GM23248 (cell line): ENCODE measurements around the gene KLK1. TPM values are rescaled to one million over a fixed set of nuclear protein-coding genes. Genes with fewer than 3 reads are reported as not detected.

Source experiments
- DNase-seq: peaks from one replicate; pipeline ENCODE4 v3.0.0-alpha.2; 2015
- H2AFZ ChIP-seq: fragments of 200-600 bp; sonication (generic); 2 replicates; pipeline ENCODE4 v1.6.1; 2016; ENCODE audit warnings: antibody characterized with exemption
- H3F3A ChIP-seq: fragments of 200-600 bp; sonication (generic); 2 replicates; pipeline ENCODE4 v1.6.1; 2016; ENCODE audit warnings: mild to moderate bottlenecking, antibody characterized with exemption, mixed run types; ENCODE audit not compliant: insufficient read depth
- H3K27ac ChIP-seq: fragments of 200-600 bp; sonication (generic); 2 replicates; pipeline ENCODE4 v1.5.1; 2016; ENCODE audit warnings: mild to moderate bottlenecking
- H3K27me3 ChIP-seq: fragments of 200-600 bp; sonication (generic); replicated peaks from 2 replicates; pipeline ENCODE4 v1.6.1; 2016; ENCODE audit warnings: mild to moderate bottlenecking; ENCODE audit not compliant: insufficient read depth
- H3K36me3 ChIP-seq: fragments of 200-600 bp; sonication (generic); 2 replicates; pipeline ENCODE4 v1.6.1; 2016; ENCODE audit warnings: low read depth, mild to moderate bottlenecking
- H3K4me1 ChIP-seq: fragments of 200-600 bp; sonication (generic); 2 replicates; pipeline ENCODE4 v1.6.1; 2016; ENCODE audit warnings: mild to moderate bottlenecking; ENCODE audit not compliant: insufficient read depth
- H3K4me2 ChIP-seq: fragments of 200-600 bp; sonication (generic); one replicate; pipeline ENCODE4 v1.6.1; 2016; ENCODE audit warnings: mild to moderate bottlenecking; ENCODE audit not compliant: unreplicated experiment
- H3K4me3 ChIP-seq: fragments of 200-600 bp; sonication (generic); 2 replicates; pipeline ENCODE4 v1.5.1; 2016; ENCODE audit warnings: mild to moderate bottlenecking
- H3K79me2 ChIP-seq: fragments of 200-600 bp; sonication (generic); 2 replicates; pipeline ENCODE4 v1.6.1; 2016; ENCODE audit warnings: mild to moderate bottlenecking; ENCODE audit not compliant: insufficient read depth
- H3K9ac ChIP-seq: fragments of 200-600 bp; sonication (generic); 2 replicates; pipeline ENCODE4 v1.6.1; 2016; ENCODE audit warnings: mild to moderate bottlenecking
- H3K9me2 ChIP-seq: fragments of 200-600 bp; sonication (generic); 2 replicates; pipeline ENCODE4 v1.6.1; 2016; ENCODE audit warnings: mixed run types, mild to moderate bottlenecking, moderate library complexity; ENCODE audit not compliant: insufficient read depth
- H3K9me3 ChIP-seq: fragments of 200-600 bp; sonication (generic); one replicate; pipeline ENCODE4 v1.6.1; 2017; ENCODE audit warnings: low read depth
- H4K20me1 ChIP-seq: fragments of 200-600 bp; sonication (generic); 2 replicates; pipeline ENCODE4 v1.6.0; 2016; ENCODE audit not compliant: insufficient read depth
- EZH2 ChIP-seq: fragments of 200-600 bp; sonication (generic); IDR thresholded peaks from 2 replicates; pipeline ENCODE4 v1.6.1; 2018; ENCODE audit warnings: antibody characterized with exemption, mild to moderate bottlenecking; ENCODE audit not compliant: insufficient read depth, poor library complexity, severe bottlenecking
- EZH2phosphoT487 ChIP-seq: fragments of 200-600 bp; sonication (generic); IDR thresholded peaks from 2 replicates; pipeline ENCODE4 v1.6.1; 2018; ENCODE audit warnings: antibody characterized with exemption, moderate library complexity, mild to moderate bottlenecking, low read depth; ENCODE audit not compliant: insufficient read depth
- WGBS, 2 experiments: methylation state at CpG; one replicate each; pipeline ENCODE4 v1.1.6; 2015 to 2017; ENCODE audit warnings: low lambda C conversion rate in 2 of 2, low coverage in 1 of 2; ENCODE audit errors: missing lambda C conversion rate in 2 of 2; 5-methylcytosine and 5-hydroxymethylcytosine counted together
- in situ Hi-C: fragments of 300-500 bp; cut with MboI; formaldehyde crosslinking; loops from 2 replicates; pipeline ENCODE4 v1.15.0; 2020
- polyA plus RNA-seq: library from polyadenylated mRNA; unstranded; fragments of >200 nt; fragmentation: Nextera tagmentation; extraction: Ambion mirVana; gene quantifications from 2 replicates; pipeline ENCODE4 v1.2.1, GENCODE V29; 2016
- total RNA-seq: library from RNA; depleted of rRNA; stranded (reverse); fragments of >200 nt; shearing (Covaris generic); gene quantifications from 2 replicates; pipeline ENCODE4 v1.2.3, GENCODE V29; 2014

The KLK1 gene
- total and polyA plus RNA-seq, 2 experiments from 2014 or later: not detected

- H3F3A ChIP-seq: no peaks in the 10 kb centered on the region
- TF ChIP-seq EZH2phosphoT487: no peak
- TF ChIP-seq EZH2: no peak
- DNase-seq: no peak
- no peak overlapping the region for H2AFZ ChIP-seq
- no peaks in the 10 kb centered on the region for H3K79me2 ChIP-seq
- H4K20me1 ChIP-seq: no peaks in the 10 kb centered on the region
- no peaks in the 10 kb centered on the region for H3K36me3 ChIP-seq
- H3K27ac ChIP-seq: no peak overlapping the region
- peaks cover 55% of the 10 kb centered on the region for H3K27me3 ChIP-seq
- no peak overlapping the region for H3K9ac ChIP-seq
- H3K9me2 ChIP-seq: no peaks in the 10 kb centered on the region
- H3K4me3 ChIP-seq: no peak overlapping the region
- in situ Hi-C loops: loop anchor here (10.0 to 25.0 kb wide), 2 partner anchors 235 to 417 kb away; partner anchors contain the start of gene NAPSA
- H3K4me1 ChIP-seq: no peaks in the 10 kb centered on the region
- no peaks in the 10 kb centered on the region for H3K9me3 ChIP-seq
- no peak overlapping the region for H3K4me2 ChIP-seq
- WGBS, 2 experiments: 23 to 39% methylated on average over 23 to 25 of the region's 25 CpGs
These were observed 43.8 kb downstream of the KLK1 start for GRCh38 chr19:50779504-50780457.

DNA sequence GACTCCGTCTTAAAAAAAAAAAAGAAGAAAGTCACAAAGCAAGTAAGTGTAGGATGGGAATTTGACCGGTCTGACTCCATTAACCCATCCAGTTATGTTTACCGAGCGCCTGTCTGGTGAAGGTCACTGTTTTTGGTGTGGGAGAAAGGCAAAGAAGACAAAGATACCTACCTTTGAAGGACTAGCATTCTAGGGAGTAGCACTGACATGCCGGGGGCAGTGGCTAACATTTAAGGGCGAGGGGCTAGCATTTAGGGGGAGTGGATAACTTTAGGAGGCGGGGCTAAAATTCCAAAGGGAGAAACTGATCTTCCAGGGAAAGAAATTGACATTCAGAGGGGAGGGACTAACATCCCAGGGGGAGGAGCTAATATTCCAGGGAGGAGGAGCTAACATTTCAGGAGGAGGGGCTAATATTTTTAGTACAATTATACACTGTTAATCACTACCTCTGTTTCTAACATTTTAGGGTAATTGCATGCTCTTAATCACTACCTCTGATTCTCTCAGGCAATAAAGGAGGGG lies 44.6 kb downstream of the KLK1 start:
- no peak overlapping the region for H3K4me2 ChIP-seq
- whole genome bisulfite sequencing, 2 experiments: 58 to 60% methylated on average over 7 of the region's 7 CpGs
- no peaks in the 10 kb centered on the region for H3F3A ChIP-seq
- no peaks in the 10 kb centered on the region for H3K79me2 ChIP-seq
- H4K20me1 ChIP-seq: no peaks in the 10 kb centered on the region
- no peaks in the 10 kb centered on the region for H3K9me3 ChIP-seq
- no peak for TF ChIP-seq EZH2phosphoT487
- H3K27me3 ChIP-seq: peaks cover 57% of the 10 kb centered on the region
- H3K9me2 ChIP-seq: no peaks in the 10 kb centered on the region
- no peaks in the 10 kb centered on the region for H3K4me1 ChIP-seq
- no peak for DNase-seq
- H3K36me3 ChIP-seq: no peaks in the 10 kb centered on the region
- no peak overlapping the region for H3K27ac ChIP-seq
- no peak overlapping the region for H3K9ac ChIP-seq
- no peak overlapping the region for H2AFZ ChIP-seq
- in situ Hi-C loops: loop anchor here (25.0 kb wide), 1 partner anchor 417 kb away; the partner anchor contains the start of gene NAPSA
- no peak overlapping the region for H3K4me3 ChIP-seq

DNA sequence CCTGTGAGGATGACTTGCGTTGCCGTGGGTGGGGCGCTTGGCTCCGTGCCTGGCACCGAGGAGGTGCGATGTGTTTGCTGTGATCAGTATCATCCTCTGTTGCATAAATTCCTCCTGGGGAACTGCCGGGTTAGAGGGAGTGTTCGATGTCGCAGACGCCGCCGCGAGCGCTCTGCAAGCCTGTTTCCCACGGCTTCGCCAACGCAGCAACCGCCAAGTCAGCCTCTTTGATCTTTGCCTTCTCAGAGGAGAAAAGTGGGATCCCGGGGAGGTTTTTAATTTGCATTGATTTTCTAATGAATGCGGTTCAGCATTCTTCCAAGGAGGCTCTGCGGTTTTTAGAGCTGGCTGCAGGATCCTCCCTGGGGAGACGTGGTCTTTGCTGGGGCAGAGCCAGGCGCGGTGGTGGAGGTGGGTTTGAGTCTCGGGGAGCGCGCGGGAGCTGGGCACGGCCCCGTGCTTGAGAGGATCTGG lies 45.7 kb downstream of the KLK1 start:
- H3K4me2 ChIP-seq: no peak overlapping the region
- H3K27ac ChIP-seq: no peak overlapping the region
- H3K79me2 ChIP-seq: no peaks in the 10 kb centered on the region
- no peak overlapping the region for H3K4me3 ChIP-seq
- peaks cover 57% of the 10 kb centered on the region for H3K27me3 ChIP-seq
- H4K20me1 ChIP-seq: no peaks in the 10 kb centered on the region
- 2 to 6% methylated on average over 30 of the region's 30 CpGs for whole genome bisulfite sequencing, 2 experiments
- no peak overlapping the region for H3K9ac ChIP-seq
- no peaks in the 10 kb centered on the region for H3K36me3 ChIP-seq
- no peak overlapping the region for H2AFZ ChIP-seq
- no peaks in the 10 kb centered on the region for H3K4me1 ChIP-seq
- TF ChIP-seq EZH2: no peak
- DNase-seq: peak; percentile 63
- in situ Hi-C loops: loop anchor here (25.0 kb wide), 1 partner anchor 416 kb away; the partner anchor contains the start of gene NAPSA
- H3K9me2 ChIP-seq: no peaks in the 10 kb centered on the region
- no peaks in the 10 kb centered on the region for H3F3A ChIP-seq
- H3K9me3 ChIP-seq: no peaks in the 10 kb centered on the region

- H3K4me1 ChIP-seq: no peaks in the 10 kb centered on the region
- no peak overlapping the region for H3K4me2 ChIP-seq
- no peaks in the 10 kb centered on the region for H3K9me3 ChIP-seq
- H2AFZ ChIP-seq: no peak overlapping the region
- in situ Hi-C loops: loop anchor here (25.0 kb wide), 1 partner anchor 415 kb away; the partner anchor contains the start of gene NAPSA
- no peaks in the 10 kb centered on the region for H4K20me1 ChIP-seq
- H3K27me3 ChIP-seq: peaks cover 57% of the 10 kb centered on the region
- H3K36me3 ChIP-seq: no peaks in the 10 kb centered on the region
- H3K79me2 ChIP-seq: no peaks in the 10 kb centered on the region
- no peak overlapping the region for H3K27ac ChIP-seq
- no peak overlapping the region for H3K4me3 ChIP-seq
- WGBS, 2 experiments: 1 to 3% methylated on average over 4 of the region's 4 CpGs
- H3F3A ChIP-seq: no peaks in the 10 kb centered on the region
- H3K9ac ChIP-seq: no peak overlapping the region
- H3K9me2 ChIP-seq: no peaks in the 10 kb centered on the region
- TF ChIP-seq EZH2 (no peak), EZH2phosphoT487 (no peak)
- DNase-seq: no peak
These were observed 46.3 kb downstream of the KLK1 start for GRCh38 chr19:50777261-50777660.
